Measurements from ENCODE around the gene GAL3ST1. TPM values are rescaled to one million over a fixed set of nuclear protein-coding genes. Genes with fewer than 3 reads are reported as not detected.

GAL3ST1 gene
- total RNA-seq, 1 donor from 2014 or later, result not detected

Other genes starting within 250 kb of the GAL3ST1 start
- gene TBC1D10A, start 247.7 kb downstream of the GAL3ST1 start, total RNA-seq, result 17.9 and 18.2 TPM in 2 replicates
- 75.7 and 116 TPM in 2 replicates for gene SF3A1, start 217.8 kb downstream of the GAL3ST1 start, total RNA-seq
- gene CCDC157, start 217.7 kb downstream of the GAL3ST1 start, total RNA-seq, result 1.8 and 2.5 TPM in 2 replicates
- gene RNF215, start 187.3 kb downstream of the GAL3ST1 start, total RNA-seq, result 18.8 and 26.4 TPM in 2 replicates
- 12.0 and 18.8 TPM in 2 replicates for gene SEC14L2, start 177.6 kb downstream of the GAL3ST1 start, total RNA-seq
- 25.1 and 26.9 TPM in 2 replicates for gene MTFP1, start 148.9 kb downstream of the GAL3ST1 start, total RNA-seq
- not detected in 2 replicates for gene SEC14L3, start 102.6 kb downstream of the GAL3ST1 start, total RNA-seq
- not detected in 2 replicates for gene SEC14L4, start 69.0 kb downstream of the GAL3ST1 start, total RNA-seq
- gene SEC14L6, start 27.9 kb downstream of the GAL3ST1 start, total RNA-seq, result 0.05 and 0.12 TPM in 2 replicates
- gene PES1, start 17.2 kb upstream of the GAL3ST1 start, total RNA-seq, result 60.3 and 63.1 TPM in 2 replicates
- gene TCN2, start 32.5 kb upstream of the GAL3ST1 start, total RNA-seq, result 40.1 and 47.5 TPM in 2 replicates
- 23.0 and 36.5 TPM in 2 replicates for gene SLC35E4, start 61.1 kb upstream of the GAL3ST1 start, total RNA-seq
- 16.5 and 23.4 TPM in 2 replicates for gene DUSP18, start 93.2 kb upstream of the GAL3ST1 start, total RNA-seq
- gene OSBP2, start 120.2 kb upstream of the GAL3ST1 start, total RNA-seq, result 15.4 and 17.1 TPM in 2 replicates